Measurements from ENCODE around the gene CADM1.

CADM1 gene

DNA sequence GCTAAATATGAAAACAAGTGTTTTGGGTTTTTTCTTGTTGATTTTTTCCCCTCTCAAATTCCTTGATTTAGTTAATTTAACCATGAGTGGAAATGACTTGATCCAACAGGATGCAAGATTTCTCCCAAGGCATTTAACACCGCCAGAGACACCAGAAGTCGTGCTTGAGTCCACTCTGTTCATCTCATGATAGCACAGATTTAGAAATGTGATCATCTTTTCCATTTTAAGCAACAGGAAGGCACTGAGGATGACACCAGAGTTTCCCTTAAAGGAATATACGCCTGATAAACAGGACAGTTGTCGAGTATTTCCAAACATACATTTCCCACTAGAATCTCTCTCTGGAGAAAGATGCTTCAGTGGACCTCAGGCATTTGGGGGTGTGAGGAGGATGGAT, 318.7 kb downstream of the CADM1 start:
- Histone ChIP-seq H3K4me2 (ENCODE audit: low read length) (no peak overlapping the region), H3K4me3 (ENCODE audit: low read length) (no peak overlapping the region), H3K36me3 (ENCODE audit: control insufficient read depth, low read length) (no peaks in the 10 kb centered on the region), H3K79me2 (ENCODE audit: control insufficient read depth, low read length) (no peaks in the 10 kb centered on the region), H4K20me1 (ENCODE audit: control insufficient read depth, insufficient read depth, low read depth, low read length) (no peaks in the 10 kb centered on the region), H3K4me1 (ENCODE audit: control insufficient read depth, low read length) (no peaks in the 10 kb centered on the region), H3K9me2 (replicated peaks; ENCODE audit: control insufficient read depth, low read length) (no peaks in the 10 kb centered on the region), H3K27me3 (ENCODE audit: control insufficient read depth, low read length) (no peaks in the 10 kb centered on the region), H3K27ac (ENCODE audit: low read depth, low read length) (no peak overlapping the region), H3F3A (ENCODE audit: control insufficient read depth, insufficient read depth) (no peaks in the 10 kb centered on the region), H3K9me3 (ENCODE audit: control insufficient read depth, insufficient read depth, low read length) (no peaks in the 10 kb centered on the region)
- TF ChIP-seq, protein P1, sequence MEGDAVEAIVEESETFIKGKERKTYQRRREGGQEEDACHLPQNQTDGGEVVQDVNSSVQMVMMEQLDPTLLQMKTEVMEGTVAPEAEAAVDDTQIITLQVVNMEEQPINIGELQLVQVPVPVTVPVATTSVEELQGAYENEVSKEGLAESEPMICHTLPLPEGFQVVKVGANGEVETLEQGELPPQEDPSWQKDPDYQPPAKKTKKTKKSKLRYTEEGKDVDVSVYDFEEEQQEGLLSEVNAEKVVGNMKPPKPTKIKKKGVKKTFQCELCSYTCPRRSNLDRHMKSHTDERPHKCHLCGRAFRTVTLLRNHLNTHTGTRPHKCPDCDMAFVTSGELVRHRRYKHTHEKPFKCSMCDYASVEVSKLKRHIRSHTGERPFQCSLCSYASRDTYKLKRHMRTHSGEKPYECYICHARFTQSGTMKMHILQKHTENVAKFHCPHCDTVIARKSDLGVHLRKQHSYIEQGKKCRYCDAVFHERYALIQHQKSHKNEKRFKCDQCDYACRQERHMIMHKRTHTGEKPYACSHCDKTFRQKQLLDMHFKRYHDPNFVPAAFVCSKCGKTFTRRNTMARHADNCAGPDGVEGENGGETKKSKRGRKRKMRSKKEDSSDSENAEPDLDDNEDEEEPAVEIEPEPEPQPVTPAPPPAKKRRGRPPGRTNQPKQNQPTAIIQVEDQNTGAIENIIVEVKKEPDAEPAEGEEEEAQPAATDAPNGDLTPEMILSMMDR (IDR thresholded peaks at IDR 0.05; ENCODE audit: low read depth, low read length, poor library complexity, severe bottlenecking), result no peak
- no peak for TF ChIP-seq EZH2phosphoT487 (IDR thresholded peaks at IDR 0.05; ENCODE audit: borderline replicate concordance, low read length)

DNA sequence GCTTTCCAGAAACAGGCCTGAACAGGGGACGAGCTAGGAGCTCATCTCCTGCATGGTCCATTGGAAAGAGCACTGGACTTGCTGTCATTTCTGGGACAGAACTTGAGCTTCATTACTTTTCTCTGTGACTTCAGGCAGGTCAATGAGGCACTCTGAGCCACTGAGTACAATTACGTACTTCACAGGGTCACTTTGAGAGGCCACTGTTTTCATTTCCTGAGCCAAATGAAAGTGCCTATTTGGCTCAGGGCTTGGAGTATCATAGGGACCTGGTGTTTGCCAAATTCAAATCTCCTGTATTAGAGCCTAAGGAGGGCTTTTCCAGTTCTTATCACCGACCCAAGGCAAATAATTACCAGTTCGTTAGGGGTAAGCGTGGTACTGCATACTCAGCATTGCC, 319.3 kb downstream of the CADM1 start:
- Histone ChIP-seq H3K4me1 (ENCODE audit: control insufficient read depth, low read length) (no peaks in the 10 kb centered on the region), H3K27me3 (ENCODE audit: control insufficient read depth, low read length) (no peaks in the 10 kb centered on the region), H3K36me3 (ENCODE audit: control insufficient read depth, low read length) (no peaks in the 10 kb centered on the region), H3F3A (ENCODE audit: control insufficient read depth, insufficient read depth) (no peaks in the 10 kb centered on the region), H4K20me1 (ENCODE audit: control insufficient read depth, insufficient read depth, low read depth, low read length) (no peaks in the 10 kb centered on the region), H3K79me2 (ENCODE audit: control insufficient read depth, low read length) (no peaks in the 10 kb centered on the region), H3K9me2 (replicated peaks; ENCODE audit: control insufficient read depth, low read length) (no peaks in the 10 kb centered on the region), H3K4me3 (ENCODE audit: low read length) (no peak overlapping the region), H3K27ac (ENCODE audit: low read depth, low read length) (no peak overlapping the region), H3K4me2 (ENCODE audit: low read length) (no peak overlapping the region), H3K9me3 (ENCODE audit: control insufficient read depth, insufficient read depth, low read length) (no peaks in the 10 kb centered on the region)
- no peak for TF ChIP-seq EZH2phosphoT487 (IDR thresholded peaks at IDR 0.05; ENCODE audit: borderline replicate concordance, low read length)
- TF ChIP-seq, protein P1 (IDR thresholded peaks at IDR 0.05; ENCODE audit: low read depth, low read length, poor library complexity, severe bottlenecking), result no peak

DNA sequence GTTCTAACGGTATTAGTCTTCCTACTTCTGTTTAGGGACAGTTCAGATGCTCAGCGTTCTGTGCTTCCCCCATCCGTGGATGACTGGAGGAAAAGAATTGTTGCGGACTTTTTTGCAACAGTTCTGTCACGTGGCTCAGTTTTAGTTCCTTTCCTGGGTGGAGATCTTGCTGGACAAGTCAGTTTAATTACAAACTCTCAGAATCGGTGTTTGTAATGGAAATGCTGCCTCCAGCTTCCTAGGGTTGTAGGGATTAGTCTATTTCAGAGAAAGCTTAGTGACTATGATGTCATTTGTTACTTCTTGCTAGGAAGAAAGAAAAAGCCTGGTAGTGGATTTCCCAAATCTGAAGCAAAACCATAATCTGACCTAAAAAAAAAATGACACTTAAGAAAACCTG, 320.4 kb downstream of the CADM1 start:
- Histone ChIP-seq H3K27ac (ENCODE audit: low read depth, low read length) (no peak overlapping the region), H3F3A (ENCODE audit: control insufficient read depth, insufficient read depth) (no peaks in the 10 kb centered on the region), H3K4me1 (ENCODE audit: control insufficient read depth, low read length) (no peaks in the 10 kb centered on the region), H3K27me3 (ENCODE audit: control insufficient read depth, low read length) (no peaks in the 10 kb centered on the region), H3K4me2 (ENCODE audit: low read length) (no peak overlapping the region), H4K20me1 (ENCODE audit: control insufficient read depth, insufficient read depth, low read depth, low read length) (no peaks in the 10 kb centered on the region), H3K9me3 (ENCODE audit: control insufficient read depth, insufficient read depth, low read length) (no peaks in the 10 kb centered on the region), H3K4me3 (ENCODE audit: low read length) (no peak overlapping the region), H3K79me2 (ENCODE audit: control insufficient read depth, low read length) (no peaks in the 10 kb centered on the region), H3K36me3 (ENCODE audit: control insufficient read depth, low read length) (no peaks in the 10 kb centered on the region), H3K9me2 (replicated peaks; ENCODE audit: control insufficient read depth, low read length) (no peaks in the 10 kb centered on the region)
- TF ChIP-seq EZH2phosphoT487 (IDR thresholded peaks at IDR 0.05; ENCODE audit: borderline replicate concordance, low read length), result no peak
- TF ChIP-seq, protein P1 (IDR thresholded peaks at IDR 0.05; ENCODE audit: low read depth, low read length, poor library complexity, severe bottlenecking), result no peak

DNA sequence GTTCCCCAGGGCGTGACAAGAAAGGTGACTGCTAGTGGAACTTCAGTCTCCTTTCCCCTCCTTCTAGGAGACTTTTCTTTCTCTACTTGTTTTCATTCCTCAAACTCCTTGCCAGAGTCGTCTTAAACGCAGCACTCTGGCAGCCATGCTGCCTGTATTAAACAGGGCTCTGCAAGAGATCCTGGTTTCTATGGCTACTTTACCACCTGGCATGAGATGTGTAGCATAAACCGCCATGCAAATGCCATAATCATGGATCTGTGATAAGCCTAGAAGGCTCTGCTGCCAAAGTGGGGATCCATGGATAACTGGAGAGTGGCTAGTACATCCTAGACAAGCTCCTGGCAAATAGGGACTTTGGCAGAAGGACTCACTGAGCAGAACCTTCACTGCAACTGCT, 321.1 kb downstream of the CADM1 start:
- Histone ChIP-seq H3K9me3 (ENCODE audit: control insufficient read depth, insufficient read depth, low read length) (no peaks in the 10 kb centered on the region), H3K4me2 (ENCODE audit: low read length) (no peak overlapping the region), H3K27ac (ENCODE audit: low read depth, low read length) (no peak overlapping the region), H3K79me2 (ENCODE audit: control insufficient read depth, low read length) (no peaks in the 10 kb centered on the region), H3K27me3 (ENCODE audit: control insufficient read depth, low read length) (no peaks in the 10 kb centered on the region), H3K4me1 (ENCODE audit: control insufficient read depth, low read length) (no peaks in the 10 kb centered on the region), H3K36me3 (ENCODE audit: control insufficient read depth, low read length) (no peaks in the 10 kb centered on the region), H4K20me1 (ENCODE audit: control insufficient read depth, insufficient read depth, low read depth, low read length) (no peaks in the 10 kb centered on the region), H3K4me3 (ENCODE audit: low read length) (no peak overlapping the region), H3K9me2 (replicated peaks; ENCODE audit: control insufficient read depth, low read length) (no peaks in the 10 kb centered on the region), H3F3A (ENCODE audit: control insufficient read depth, insufficient read depth) (no peaks in the 10 kb centered on the region)
- TF ChIP-seq, protein P1 (IDR thresholded peaks at IDR 0.05; ENCODE audit: low read depth, low read length, poor library complexity, severe bottlenecking), result no peak
- no peak for TF ChIP-seq EZH2phosphoT487 (IDR thresholded peaks at IDR 0.05; ENCODE audit: borderline replicate concordance, low read length)
